HepG2 (cell line): ENCODE measurements around the gene CREB1. TPM values are rescaled to one million over a fixed set of nuclear protein-coding genes. Genes with fewer than 3 reads are reported as not detected.

ENCODE experiments used
- AKAP8 ChIP-seq: sonication (generic); formaldehyde crosslinking; IDR thresholded peaks from 2 replicates; pipeline ENCODE4 v1.5.1; 2020; ENCODE audit warnings: mild to moderate bottlenecking, missing genetic modification reagents
- ATRX ChIP-seq: sonication (generic); formaldehyde crosslinking; IDR thresholded peaks from 2 replicates; pipeline ENCODE4 v1.4.0; 2020; ENCODE audit warnings: missing genetic modification reagents, borderline replicate concordance
- CHD4 ChIP-seq: fragments of 200-600 bp; sonication (generic); IDR thresholded peaks from 2 replicates; pipeline ENCODE4 v1.7.0; 2017; ENCODE audit warnings: mild to moderate bottlenecking, low read length, borderline replicate concordance
- ISX ChIP-seq: sonication (generic); formaldehyde crosslinking; conservative IDR thresholded peaks from 2 replicates; pipeline ENCODE4 v1.5.0; 2020; ENCODE audit warnings: missing genetic modification reagents
- MXD4 ChIP-seq: IDR thresholded peaks from 2 replicates; pipeline ENCODE4 v1.6.1; 2016; ENCODE audit warnings: mild to moderate bottlenecking, missing biosample characterization, missing genetic modification reagents
- TBX2 ChIP-seq: sonication (generic); formaldehyde crosslinking; IDR thresholded peaks from 2 replicates; pipeline ENCODE4 v1.5.0; 2020; ENCODE audit warnings: missing genetic modification reagents, mild to moderate bottlenecking, borderline replicate concordance
- ZC3H13 ChIP-seq: sonication (generic); formaldehyde crosslinking; IDR thresholded peaks from 2 replicates; pipeline ENCODE4 v1.8.1; 2023; ENCODE audit warnings: mild to moderate bottlenecking, missing genetic modification reagents, moderate library complexity
- ZFP90 ChIP-seq: sonication (generic); formaldehyde crosslinking; IDR thresholded peaks from 2 replicates; pipeline ENCODE4 v1.8.0; 2022; ENCODE audit warnings: missing genetic modification reagents, mild to moderate bottlenecking, inconsistent platforms, borderline replicate concordance
- ZNF224 ChIP-seq: sonication (generic); formaldehyde crosslinking; IDR thresholded peaks from 2 replicates; pipeline ENCODE4 v1.5.0; 2020; ENCODE audit warnings: mild to moderate bottlenecking, missing genetic modification reagents
- ZNF337 ChIP-seq: sonication (generic); formaldehyde crosslinking; IDR thresholded peaks from 2 replicates; pipeline ENCODE4 v1.5.1; 2020; ENCODE audit warnings: missing genetic modification reagents, low read depth, mild to moderate bottlenecking, borderline replicate concordance
- ZNF558 ChIP-seq: sonication (generic); formaldehyde crosslinking; IDR thresholded peaks from 2 replicates; pipeline ENCODE4 v1.9.0; 2022; ENCODE audit warnings: mild to moderate bottlenecking, missing genetic modification reagents, borderline replicate concordance
- ZNF781 ChIP-seq: sonication (generic); formaldehyde crosslinking; IDR thresholded peaks from 2 replicates; pipeline ENCODE4 v1.5.1; 2020; ENCODE audit warnings: borderline replicate concordance, mild to moderate bottlenecking, missing genetic modification reagents; ENCODE audit errors: not compliant biosample characterization
- polyA plus RNA-seq, 8 experiments: library from polyadenylated mRNA; depleted of rRNA in 3 of 8; stranded (reverse) in 7 of 8; unstranded in 1 of 8; fragments of >200 nt; fragmentation: Illumina TruSeq in 4 of 8; extraction: Trizol in 4 of 8; gene quantifications; 2 replicates each; pipeline versions ENCODE4 v1.2.1 to v1.2.3, GENCODE V29; 2011 to 2016; ENCODE audit warnings: low read depth in 4 of 8, missing spikeins in 1 of 8, mixed read lengths in 1 of 8; ENCODE audit not compliant: insufficient read depth in 1 of 8
- total RNA-seq, 5 experiments: library from RNA; depleted of rRNA; stranded (reverse); fragments of >200 nt; fragmentation: Illumina TruSeq; extraction: Trizol; gene quantifications; 2 replicates each; pipeline ENCODE4 v1.2.3, GENCODE V29; 2016; ENCODE audit warnings: low read depth in 1 of 5
- TF ChIP-seq, protein P1 (sequence below): sonication (generic); formaldehyde crosslinking; conservative IDR thresholded peaks from 2 replicates; pipeline ENCODE4 v1.4.0; 2020; ENCODE audit warnings: missing genetic modification reagents
- TF ChIP-seq, protein P2 (sequence below): IDR thresholded peaks from 2 replicates; pipeline ENCODE4 v1.6.1; 2018; ENCODE audit warnings: missing genetic modification reagents, mild to moderate bottlenecking, missing compliant biosample characterization
- TF ChIP-seq, protein P3 (sequence below): sonication (generic); formaldehyde crosslinking; IDR thresholded peaks from 2 replicates; pipeline ENCODE4 v1.5.0; 2020; ENCODE audit warnings: mild to moderate bottlenecking, missing genetic modification reagents
- TF ChIP-seq, protein P4 (sequence below): sonication (generic); formaldehyde crosslinking; IDR thresholded peaks from 2 replicates; pipeline ENCODE4 v1.4.0; 2020; ENCODE audit warnings: missing genetic modification reagents
- TF ChIP-seq, protein P5 (sequence below): sonication (generic); formaldehyde crosslinking; IDR thresholded peaks from 2 replicates; pipeline ENCODE4 v1.4.0; 2020; ENCODE audit warnings: low read depth, mild to moderate bottlenecking, missing genetic modification reagents
- TF ChIP-seq, protein P6 (sequence below): sonication (generic); formaldehyde crosslinking; IDR thresholded peaks from 2 replicates; pipeline ENCODE4 v1.5.1; 2020; ENCODE audit warnings: missing genetic modification reagents, mild to moderate bottlenecking, borderline replicate concordance

The CREB1 gene
- total and polyA plus RNA-seq, 2 of the 13 experiments (the other 11 are each of a cell fraction or from before 2014, with no cell fraction given), result 51.8 to 51.9 TPM

DNA sequence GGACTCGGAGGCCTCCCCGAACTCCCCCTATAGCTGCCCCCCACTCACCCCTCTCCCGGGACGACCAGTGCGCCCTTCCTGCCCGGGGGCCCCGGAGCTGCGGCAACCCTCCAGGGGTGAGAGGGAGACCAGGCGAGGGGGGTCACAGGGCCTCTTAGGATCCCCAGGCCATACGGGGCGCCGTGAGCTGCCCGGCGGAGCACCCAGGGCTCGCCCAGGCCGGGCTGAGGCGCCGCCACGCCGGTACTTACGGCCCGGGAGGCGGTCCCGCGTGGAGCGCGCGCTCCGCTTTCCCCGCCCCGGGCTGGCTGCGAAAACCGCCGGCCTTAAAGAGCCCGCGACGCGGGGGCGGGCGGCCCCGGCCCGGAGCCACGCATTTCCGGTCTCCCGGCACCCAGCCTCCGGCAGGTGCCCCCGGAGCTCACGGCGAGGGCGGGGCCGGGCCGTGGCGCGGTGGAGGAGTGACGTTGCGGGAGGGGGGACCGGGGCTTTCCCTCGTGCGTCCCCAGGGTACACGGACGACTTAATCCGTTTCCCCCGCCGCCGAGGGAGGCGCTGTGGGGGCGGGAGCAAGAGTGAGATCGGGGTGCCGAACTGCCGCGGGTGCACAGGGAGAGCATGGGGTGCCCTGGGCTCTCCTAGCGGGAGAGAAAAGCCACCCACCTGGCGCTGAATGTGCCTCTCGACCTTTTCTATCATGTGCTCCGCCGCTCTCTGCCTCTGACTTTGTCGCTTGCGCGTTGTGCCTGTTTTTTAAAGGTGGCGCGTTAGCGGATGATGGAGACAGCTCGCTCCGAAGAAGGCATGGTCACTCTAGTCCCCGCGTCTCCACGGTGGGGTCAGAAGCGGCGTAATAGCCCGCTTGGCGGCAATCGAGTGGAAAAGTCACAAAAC, 95.5 kb downstream of the CREB1 start, which contains the start of gene METTL21A (continued):
- TF ChIP-seq, protein P1, sequence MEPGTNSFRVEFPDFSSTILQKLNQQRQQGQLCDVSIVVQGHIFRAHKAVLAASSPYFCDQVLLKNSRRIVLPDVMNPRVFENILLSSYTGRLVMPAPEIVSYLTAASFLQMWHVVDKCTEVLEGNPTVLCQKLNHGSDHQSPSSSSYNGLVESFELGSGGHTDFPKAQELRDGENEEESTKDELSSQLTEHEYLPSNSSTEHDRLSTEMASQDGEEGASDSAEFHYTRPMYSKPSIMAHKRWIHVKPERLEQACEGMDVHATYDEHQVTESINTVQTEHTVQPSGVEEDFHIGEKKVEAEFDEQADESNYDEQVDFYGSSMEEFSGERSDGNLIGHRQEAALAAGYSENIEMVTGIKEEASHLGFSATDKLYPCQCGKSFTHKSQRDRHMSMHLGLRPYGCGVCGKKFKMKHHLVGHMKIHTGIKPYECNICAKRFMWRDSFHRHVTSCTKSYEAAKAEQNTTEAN (CRISPR knock-in tag), result peak; percentile 56; the same call in 1 of the 2 replicates
- TF ChIP-seq AKAP8, result 0 out of 2 replicates have a peak, but pooled peaks have one; percentile 40
- TF ChIP-seq ISX (CRISPR knock-in tag), result 0 out of 2 replicates have a peak, but pooled peaks have one; percentile 45
- TF ChIP-seq ZNF337 (CRISPR knock-in tag), result peak; percentile 76; the same call in 1 of the 2 replicates
- peak; percentile 75; the same call in 1 of the 2 replicates for TF ChIP-seq ZNF558 (CRISPR knock-in tag)
- TF ChIP-seq ATRX (CRISPR knock-in tag), result no peak
- TF ChIP-seq ZC3H13, result no peak; the same call in 1 of the 2 replicates
- TF ChIP-seq, protein P2, sequence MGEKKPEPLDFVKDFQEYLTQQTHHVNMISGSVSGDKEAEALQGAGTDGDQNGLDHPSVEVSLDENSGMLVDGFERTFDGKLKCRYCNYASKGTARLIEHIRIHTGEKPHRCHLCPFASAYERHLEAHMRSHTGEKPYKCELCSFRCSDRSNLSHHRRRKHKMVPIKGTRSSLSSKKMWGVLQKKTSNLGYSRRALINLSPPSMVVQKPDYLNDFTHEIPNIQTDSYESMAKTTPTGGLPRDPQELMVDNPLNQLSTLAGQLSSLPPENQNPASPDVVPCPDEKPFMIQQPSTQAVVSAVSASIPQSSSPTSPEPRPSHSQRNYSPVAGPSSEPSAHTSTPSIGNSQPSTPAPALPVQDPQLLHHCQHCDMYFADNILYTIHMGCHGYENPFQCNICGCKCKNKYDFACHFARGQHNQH (CRISPR knock-in tag), result peak; percentile 84
- TF ChIP-seq ZFP90, result peak; percentile 92
- TF ChIP-seq TBX2 (CRISPR knock-in tag), result peak; percentile 88
- TF ChIP-seq CHD4, result 0 out of 2 replicates have a peak, but pooled peaks have one; percentile 17
- TF ChIP-seq, protein P3, sequence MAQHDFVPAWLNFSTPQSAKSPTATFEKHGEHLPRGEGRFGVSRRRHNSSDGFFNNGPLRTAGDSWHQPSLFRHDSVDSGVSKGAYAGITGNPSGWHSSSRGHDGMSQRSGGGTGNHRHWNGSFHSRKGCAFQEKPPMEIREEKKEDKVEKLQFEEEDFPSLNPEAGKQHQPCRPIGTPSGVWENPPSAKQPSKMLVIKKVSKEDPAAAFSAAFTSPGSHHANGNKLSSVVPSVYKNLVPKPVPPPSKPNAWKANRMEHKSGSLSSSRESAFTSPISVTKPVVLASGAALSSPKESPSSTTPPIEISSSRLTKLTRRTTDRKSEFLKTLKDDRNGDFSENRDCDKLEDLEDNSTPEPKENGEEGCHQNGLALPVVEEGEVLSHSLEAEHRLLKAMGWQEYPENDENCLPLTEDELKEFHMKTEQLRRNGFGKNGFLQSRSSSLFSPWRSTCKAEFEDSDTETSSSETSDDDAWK, result no peak
- TF ChIP-seq, protein P4, sequence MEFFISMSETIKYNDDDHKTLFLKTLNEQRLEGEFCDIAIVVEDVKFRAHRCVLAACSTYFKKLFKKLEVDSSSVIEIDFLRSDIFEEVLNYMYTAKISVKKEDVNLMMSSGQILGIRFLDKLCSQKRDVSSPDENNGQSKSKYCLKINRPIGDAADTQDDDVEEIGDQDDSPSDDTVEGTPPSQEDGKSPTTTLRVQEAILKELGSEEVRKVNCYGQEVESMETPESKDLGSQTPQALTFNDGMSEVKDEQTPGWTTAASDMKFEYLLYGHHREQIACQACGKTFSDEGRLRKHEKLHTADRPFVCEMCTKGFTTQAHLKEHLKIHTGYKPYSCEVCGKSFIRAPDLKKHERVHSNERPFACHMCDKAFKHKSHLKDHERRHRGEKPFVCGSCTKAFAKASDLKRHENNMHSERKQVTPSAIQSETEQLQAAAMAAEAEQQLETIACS (CRISPR knock-in tag), result peak; percentile 74
- TF ChIP-seq ZNF781 (CRISPR knock-in tag), result peak; percentile 95
- TF ChIP-seq MXD4 (CRISPR knock-in tag), result peak; percentile 82
- peak; percentile 57; the same call in 1 of the 2 replicates for TF ChIP-seq ZNF224 (CRISPR knock-in tag)
- TF ChIP-seq, protein P5, sequence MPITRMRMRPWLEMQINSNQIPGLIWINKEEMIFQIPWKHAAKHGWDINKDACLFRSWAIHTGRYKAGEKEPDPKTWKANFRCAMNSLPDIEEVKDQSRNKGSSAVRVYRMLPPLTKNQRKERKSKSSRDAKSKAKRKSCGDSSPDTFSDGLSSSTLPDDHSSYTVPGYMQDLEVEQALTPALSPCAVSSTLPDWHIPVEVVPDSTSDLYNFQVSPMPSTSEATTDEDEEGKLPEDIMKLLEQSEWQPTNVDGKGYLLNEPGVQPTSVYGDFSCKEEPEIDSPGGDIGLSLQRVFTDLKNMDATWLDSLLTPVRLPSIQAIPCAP (CRISPR knock-in tag), result no peak
- TF ChIP-seq, protein P6, sequence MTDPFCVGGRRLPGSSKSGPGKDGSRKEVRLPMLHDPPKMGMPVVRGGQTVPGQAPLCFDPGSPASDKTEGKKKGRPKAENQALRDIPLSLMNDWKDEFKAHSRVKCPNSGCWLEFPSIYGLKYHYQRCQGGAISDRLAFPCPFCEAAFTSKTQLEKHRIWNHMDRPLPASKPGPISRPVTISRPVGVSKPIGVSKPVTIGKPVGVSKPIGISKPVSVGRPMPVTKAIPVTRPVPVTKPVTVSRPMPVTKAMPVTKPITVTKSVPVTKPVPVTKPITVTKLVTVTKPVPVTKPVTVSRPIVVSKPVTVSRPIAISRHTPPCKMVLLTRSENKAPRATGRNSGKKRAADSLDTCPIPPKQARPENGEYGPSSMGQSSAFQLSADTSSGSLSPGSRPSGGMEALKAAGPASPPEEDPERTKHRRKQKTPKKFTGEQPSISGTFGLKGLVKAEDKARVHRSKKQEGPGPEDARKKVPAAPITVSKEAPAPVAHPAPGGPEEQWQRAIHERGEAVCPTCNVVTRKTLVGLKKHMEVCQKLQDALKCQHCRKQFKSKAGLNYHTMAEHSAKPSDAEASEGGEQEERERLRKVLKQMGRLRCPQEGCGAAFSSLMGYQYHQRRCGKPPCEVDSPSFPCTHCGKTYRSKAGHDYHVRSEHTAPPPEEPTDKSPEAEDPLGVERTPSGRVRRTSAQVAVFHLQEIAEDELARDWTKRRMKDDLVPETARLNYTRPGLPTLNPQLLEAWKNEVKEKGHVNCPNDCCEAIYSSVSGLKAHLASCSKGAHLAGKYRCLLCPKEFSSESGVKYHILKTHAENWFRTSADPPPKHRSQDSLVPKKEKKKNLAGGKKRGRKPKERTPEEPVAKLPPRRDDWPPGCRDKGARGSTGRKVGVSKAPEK (CRISPR knock-in tag), result 0 out of 2 replicates have a peak, but pooled peaks have one; percentile 97
